Fibroblast of skin of abdomen (primary cell): ENCODE results near the gene DUSP15.
A peak's percentile ranks its signal among the peaks of the same experiment; 100 is the strongest.

ENCODE experiments used
- DNase-seq: peaks from one replicate; pipeline ENCODE4 v3.0.0-alpha.2; 2013

DUSP15 gene

GRCh38 chr20:31894980-31895675 lies 24.8 kb upstream of the DUSP15 start:
- DNase-seq: peak; percentile 8

GRCh38 chr20:31890646-31891045 lies 20.3 kb upstream of the DUSP15 start:
- DNase-seq: no peak

- DNase-seq: no peak
Measured at GRCh38 chr20:31883829-31884228, 13.5 kb upstream of the DUSP15 start.

GRCh38 chr20:31881945-31882344 lies 11.6 kb upstream of the DUSP15 start:
- no peak for DNase-seq

GRCh38 chr20:31879143-31879987 lies 9.0 kb upstream of the DUSP15 start:
- peak; percentile 95 for DNase-seq

- no peak for DNase-seq
Measured at GRCh38 chr20:31877684-31878083, 7.4 kb upstream of the DUSP15 start.

GRCh38 chr20:31875671-31876070 lies 5.3 kb upstream of the DUSP15 start:
- DNase-seq: no peak

- DNase-seq: no peak
Measured at GRCh38 chr20:31872406-31872805, 2.1 kb upstream of the DUSP15 start.

GRCh38 chr20:31871618-31871954 lies 1.3 kb upstream of the DUSP15 start:
- DNase-seq: no peak

GRCh38 chr20:31870726-31871617 lies 645 bp upstream of the DUSP15 start:
- no peak for DNase-seq

- DNase-seq: no peak
Measured at GRCh38 chr20:31869673-31869941, 720 bp downstream of the DUSP15 start.

- no peak for DNase-seq
Measured at GRCh38 chr20:31868853-31869672, 1.3 kb downstream of the DUSP15 start.

- DNase-seq: no peak
Measured at GRCh38 chr20:31866221-31866620, 4.1 kb downstream of the DUSP15 start.

GRCh38 chr20:31864521-31865400 lies 5.6 kb downstream of the DUSP15 start:
- no peak for DNase-seq

GRCh38 chr20:31863296-31864085 lies 6.8 kb downstream of the DUSP15 start:
- DNase-seq: no peak

- DNase-seq: no peak
Measured at GRCh38 chr20:31862506-31862905, 7.8 kb downstream of the DUSP15 start.

GRCh38 chr20:31862157-31862470 lies 8.2 kb downstream of the DUSP15 start:
- DNase-seq: no peak

- peak; percentile 48 for DNase-seq
Measured at GRCh38 chr20:31861385-31862156, 8.8 kb downstream of the DUSP15 start.

GRCh38 chr20:31861135-31861384 lies 9.3 kb downstream of the DUSP15 start:
- no peak for DNase-seq
